Muscle of back (tissue), 11 donors: ENCODE data around the gene CEP112. TPM values are rescaled to one million over a fixed set of nuclear protein-coding genes. Genes with fewer than 3 reads are reported as not detected.
A peak's percentile ranks its signal among the peaks of the same experiment; 100 is the strongest.

Experiments used
- DNase-seq, 3 donors: peaks; one replicate each; pipeline versions ENCODE4 v3.0.0 to v3.0.0-alpha.2; 2013
- polyA plus RNA-seq, 10 donors: library from polyadenylated mRNA; unstranded; fragments of 120-200 nt; gene quantifications; one replicate each; pipeline ENCODE4 v1.2.1, GENCODE V29; 2013; ENCODE audit not compliant: insufficient read length in 10 of 10

CEP112 gene
- polyA plus RNA-seq, 10 donors, result 14.3 to 21.3 (median 17.8) TPM

DNA sequence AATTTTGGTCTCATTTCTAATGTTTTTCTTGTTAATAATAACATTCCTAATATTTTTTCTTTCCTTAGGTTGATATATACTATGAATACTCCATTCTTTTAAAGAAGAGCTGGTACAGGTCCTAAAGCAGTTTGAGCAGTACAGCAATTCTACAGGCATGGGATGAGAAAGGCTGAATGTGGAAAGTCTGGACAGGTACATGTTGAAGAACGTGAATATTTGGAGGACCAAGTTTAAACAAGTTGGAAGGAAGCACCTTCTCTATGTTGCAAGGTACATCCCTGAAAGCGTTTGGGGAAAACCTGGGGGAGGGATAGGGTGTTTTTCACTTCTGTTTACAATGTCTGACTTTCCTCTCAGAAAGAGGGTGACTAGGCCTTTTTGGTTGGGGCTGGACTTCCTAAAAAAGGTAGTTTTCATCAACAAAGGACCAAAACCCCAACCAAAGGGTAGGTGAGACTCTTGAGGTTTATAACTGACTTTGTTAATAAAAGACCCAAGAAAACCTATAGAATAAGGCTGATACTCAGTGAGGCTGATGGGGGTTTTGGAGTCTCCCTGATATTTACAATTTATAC lies 534.6 kb downstream of the CEP112 start:
- DNase-seq, result no peak

DNA sequence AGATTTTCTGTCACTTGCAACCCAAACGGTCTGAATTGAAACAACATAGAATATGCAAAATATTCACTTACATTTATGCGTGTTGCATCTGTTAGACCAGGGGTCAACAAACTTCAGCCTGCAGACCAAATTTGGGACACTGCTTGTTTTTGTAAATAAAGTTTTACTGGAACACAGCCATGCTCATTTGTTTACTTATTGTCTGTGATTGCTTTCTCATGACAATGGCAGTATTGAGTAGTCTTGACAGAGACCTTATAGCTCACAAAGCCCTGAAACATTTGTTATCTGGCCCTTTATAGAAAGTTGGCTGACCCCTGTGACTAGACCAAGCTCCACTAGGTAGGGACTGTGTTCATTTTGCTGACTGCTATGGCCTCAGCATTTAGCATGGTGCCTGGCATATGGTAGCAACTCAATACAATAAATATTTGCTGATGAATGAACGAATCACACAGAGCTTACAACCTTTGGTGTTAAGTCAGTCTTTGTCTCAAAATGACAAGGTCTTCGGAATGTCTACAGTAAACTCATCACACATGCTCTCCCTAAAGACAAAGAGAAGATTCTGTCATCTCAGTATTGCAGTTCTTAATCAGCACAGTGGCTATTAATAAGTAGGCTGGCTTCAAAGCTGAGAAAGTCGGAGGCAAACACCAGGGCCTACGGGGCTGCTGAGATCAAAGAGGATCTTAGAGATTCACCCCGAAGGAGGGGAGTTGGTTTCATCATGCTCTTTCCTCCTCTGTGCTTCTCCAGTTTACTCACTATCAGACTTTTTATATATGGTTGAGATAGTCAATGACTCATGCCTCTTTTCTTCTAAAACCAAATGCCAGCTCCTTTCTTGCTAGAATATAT lies 535.3 kb downstream of the CEP112 start:
- DNase-seq, result no peak

- no peak for DNase-seq
These were observed 536.2 kb downstream of the CEP112 start for GRCh38 chr17:65655706-65656105.

DNA sequence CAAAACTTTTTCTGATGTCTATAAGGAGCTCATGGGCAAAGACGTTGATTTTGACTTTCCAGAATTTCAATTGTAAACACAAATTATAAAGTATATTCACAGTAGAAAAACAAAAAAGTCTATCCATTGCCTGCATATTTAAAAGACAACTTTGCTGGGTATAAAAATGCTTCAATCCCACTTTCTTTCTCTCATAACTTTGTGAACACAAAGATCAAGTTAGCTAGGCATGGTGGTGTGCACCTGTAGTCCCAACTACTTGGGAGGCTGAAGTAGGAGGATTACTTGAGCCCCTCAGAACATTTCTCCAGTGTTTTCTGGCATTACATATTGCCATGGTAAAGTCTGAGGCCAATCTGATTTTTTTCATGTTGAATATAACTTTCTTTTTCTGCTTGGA lies 547.4 kb downstream of the CEP112 start:
- no peak for DNase-seq

GRCh38 chr17:65638221-65638975 lies 553.5 kb downstream of the CEP112 start:
- DNase-seq, result peak; percentile 33 to 71 (median 38)

GRCh38 chr17:65637786-65638185 lies 554.1 kb downstream of the CEP112 start:
- DNase-seq, result peak; percentile 13 to 60 (median 34)

- DNase-seq, result no peak
These were observed 557.4 kb downstream of the CEP112 start for GRCh38 chr17:65634533-65634932.

DNA sequence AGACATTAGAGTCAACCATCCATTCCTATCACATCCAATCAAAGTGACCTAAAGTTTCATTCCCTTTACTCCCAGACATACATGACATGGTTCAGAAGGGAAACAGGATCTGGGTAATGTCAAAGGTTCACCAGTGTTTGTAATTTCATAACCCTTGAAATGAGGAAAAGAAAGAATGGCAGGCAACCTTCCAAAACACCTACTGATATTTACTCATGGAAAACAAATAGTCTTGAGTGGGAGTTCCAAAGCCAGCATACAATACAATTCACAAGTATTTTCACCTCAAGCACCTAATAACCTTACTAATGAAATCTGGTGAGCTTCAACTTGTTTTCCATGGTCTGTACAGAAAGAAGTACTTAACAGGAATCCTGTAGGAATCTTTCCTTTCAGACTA lies 557.9 kb downstream of the CEP112 start:
- no peak for DNase-seq

GRCh38 chr17:65633146-65633881 lies 558.6 kb downstream of the CEP112 start:
- DNase-seq, result no peak

DNA sequence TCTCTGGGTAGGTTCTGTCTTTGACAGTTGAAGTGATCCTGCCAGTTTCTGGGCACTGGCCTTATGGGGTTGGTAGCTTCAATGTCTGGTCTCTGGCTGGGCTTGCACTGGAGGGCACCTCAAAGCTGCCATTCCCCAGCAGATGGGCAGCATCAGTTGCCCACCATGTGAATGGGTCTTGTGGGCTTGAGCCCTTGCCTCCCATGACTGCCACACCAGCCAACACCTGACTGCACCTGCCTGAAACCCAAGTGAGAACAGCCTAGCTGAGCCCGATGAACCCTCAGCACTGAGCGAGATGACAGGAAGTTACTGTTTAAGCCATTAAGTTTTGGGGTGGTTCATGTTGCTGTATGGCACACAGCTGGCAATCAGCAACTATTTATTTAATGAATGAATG lies 561.4 kb downstream of the CEP112 start:
- no peak for DNase-seq

DNA sequence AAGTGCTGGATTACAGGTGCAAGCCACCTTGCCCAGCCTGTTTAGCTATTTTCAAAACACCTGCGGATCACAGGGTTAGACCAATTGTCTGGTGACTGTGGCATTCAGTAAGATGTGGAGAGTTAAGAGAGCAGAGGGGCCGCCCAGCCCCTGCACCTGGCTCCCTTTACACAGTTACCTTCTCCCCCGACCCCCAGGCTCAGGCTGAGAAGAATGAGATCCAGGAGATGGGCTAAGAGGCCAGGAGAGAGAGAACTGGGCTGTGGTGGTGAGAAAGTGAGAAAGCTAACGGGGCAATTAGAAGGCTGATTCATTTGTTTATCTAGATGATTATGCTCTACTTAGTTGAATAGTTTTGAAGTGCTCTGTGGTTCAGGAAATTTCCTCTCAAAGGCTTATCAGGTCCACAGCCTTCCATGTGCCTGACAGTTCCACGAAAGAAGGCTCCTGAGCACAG lies 562.7 kb downstream of the CEP112 start:
- no peak for DNase-seq

DNA sequence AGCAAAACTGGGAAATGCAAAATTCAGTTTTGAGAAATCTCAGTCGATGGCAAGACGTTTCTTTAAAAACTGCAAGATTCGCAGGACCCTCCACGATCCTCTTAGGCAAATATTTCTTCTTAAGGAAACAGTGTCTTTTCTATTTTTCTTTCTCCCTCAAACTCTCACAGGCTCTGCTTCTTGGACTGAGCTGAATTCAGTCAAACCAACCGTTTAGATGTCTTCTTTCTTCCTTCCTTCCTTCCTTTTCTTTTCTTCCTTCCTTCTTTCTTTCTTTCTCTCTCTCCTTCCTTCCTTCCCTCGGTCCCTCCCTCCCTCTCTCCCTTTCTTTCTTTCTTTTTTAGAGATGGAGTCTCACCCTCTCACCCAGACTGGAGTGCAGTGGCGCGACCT lies 563.3 kb downstream of the CEP112 start:
- no peak for DNase-seq

DNA sequence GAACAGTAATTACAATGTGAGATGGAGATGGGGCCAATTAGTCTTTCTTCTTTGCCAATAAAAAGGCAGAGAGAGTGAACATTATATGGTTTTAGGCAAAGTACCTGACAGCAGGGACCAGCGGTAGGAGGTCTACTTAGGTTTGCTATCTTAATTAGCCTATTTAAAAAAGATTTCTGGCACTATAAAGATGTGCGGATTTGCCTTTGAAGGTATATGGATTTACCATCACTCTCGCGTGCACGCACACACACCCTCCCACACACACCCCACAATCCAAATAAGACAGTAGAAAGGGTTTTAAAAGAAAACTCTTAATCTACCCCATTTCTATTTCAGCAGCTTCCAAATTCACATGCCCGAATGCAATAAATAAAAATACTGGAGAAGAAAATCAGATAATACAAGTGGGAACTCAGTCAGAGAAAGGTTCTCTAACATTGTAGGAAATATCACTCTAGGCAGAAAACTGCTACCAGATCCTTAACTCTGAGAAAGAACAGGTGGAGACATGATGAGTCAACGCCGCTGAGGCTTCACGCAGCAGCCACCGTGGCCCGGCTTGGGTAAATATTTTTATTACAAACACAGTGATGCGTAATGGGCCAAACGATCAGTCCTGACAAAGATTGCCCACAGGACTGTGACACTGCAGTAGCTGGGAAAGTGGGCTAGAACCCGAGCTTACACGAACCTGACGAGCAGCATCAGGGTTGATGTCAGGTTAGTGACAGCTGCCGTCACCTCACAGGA lies 563.9 kb downstream of the CEP112 start:
- peak; percentile 11 to 51 (median 11) for DNase-seq

DNA sequence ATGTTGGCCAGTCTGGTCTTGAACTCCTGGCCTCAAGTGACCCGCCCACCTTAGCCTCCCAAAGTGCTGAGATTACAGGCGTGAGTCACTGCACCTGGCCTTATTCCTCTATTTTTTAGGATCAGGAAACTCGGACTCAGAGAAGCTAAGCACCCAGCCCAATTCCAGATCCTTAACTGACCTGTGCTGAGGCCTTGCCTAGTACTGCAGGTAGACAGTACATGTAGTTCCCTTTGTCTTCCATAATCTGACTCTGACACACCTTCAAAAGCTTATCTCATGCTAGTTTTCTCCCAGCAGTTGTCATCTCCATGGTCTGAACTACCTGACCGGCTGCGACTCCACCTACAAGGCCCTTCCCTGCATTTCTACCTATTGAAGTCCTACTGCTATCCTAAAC lies 564.8 kb downstream of the CEP112 start:
- DNase-seq, result no peak

DNA sequence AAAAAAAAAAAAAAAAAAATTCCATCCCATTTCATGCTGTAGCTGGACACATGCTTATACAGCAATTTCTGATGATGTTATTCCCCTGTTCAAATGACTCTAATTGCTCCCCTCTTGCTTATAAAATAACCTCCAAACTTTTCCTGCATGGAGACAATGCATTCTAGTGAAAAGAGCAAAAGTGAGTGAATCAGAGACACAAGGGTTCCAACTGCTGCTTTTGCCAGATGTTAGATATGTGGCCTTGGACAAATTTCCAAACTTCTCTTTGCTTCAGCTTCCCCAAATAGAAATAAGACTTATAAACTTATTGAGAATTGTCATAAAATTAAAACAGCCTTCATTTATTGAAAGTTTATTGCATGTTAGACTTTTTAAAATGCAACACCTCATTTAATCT lies 565.5 kb downstream of the CEP112 start:
- peak; percentile 47 to 66 (median 49) for DNase-seq

DNA sequence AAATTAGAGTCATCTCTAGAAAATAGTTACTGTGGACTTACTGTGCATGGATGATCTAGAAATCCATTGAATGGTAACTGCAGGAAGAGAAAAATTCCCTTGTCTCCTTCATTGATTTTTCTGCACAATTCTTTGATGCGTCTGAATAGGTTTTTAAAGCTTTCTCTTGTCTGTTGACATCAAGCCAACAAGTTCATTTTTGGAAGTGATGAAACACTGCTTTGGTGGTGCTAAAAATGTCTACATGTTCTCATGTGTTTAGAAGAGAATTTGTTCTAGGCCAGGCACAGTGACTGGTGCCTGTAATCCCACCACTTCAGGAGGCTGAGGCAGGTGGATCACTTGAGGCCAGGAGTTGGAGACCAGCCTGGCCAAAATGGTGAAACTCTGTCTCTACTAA lies 573.4 kb downstream of the CEP112 start:
- DNase-seq, result no peak

DNA sequence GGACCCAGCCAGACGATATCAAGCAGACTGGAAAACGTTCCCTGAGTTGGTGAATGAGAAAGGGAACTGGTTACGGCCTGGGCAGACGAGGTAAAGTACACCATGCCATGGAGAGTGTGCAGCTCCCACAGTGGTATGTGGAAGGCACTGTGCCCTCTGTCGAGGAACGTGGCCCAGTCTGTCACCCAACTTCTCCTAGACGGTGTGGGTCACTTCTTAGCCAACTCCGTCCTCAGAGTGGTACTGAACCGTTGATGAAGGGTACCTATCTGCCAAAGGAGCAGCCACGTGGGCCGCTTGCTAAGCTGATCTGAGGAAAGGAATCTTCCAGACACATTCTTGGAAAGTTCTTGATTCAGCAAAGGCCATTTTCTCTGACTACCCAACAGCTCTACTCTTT lies 574.4 kb downstream of the CEP112 start:
- DNase-seq, result no peak

- DNase-seq, result no peak
These were observed 582.2 kb downstream of the CEP112 start for GRCh38 chr17:65609749-65610148.

DNA sequence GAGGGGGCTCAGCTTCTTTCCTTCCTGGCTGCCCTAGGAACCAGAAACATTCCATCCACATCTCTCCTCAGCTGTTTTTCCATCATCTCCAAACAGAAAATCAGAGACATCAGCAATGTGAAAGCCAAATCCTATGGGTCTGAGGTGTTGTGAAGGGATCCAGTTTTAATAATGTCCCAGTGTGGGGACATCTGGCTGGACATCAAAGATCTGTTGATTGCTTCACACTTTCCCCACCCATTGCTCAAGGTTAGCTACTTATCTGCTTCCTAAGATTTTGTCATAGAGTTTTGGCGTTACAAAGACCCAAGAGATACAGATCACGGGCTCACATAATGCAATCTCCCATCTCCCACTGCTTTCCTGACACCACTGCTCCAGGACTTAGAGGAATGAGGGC lies 582.6 kb downstream of the CEP112 start:
- no peak for DNase-seq

DNA sequence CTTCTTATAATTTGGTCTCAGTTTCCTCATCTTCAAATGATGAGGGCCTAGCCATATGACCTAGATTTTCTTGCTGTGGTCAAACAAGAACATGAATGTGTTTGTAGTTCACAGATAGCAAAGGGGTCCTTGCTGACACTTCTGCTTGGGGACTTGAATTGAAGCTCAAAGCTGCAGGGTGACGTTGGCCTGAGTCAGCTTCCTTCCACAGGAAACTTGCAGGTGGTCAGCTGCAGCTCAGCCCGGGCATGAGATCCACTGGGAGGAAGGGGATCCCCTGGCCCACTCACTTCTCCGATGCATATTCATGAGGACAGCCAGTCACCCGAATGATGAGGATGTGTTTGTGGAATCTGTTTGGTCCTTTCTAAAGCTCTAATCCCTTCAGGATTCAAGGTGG lies 587.9 kb downstream of the CEP112 start:
- DNase-seq, result no peak

- no peak for DNase-seq
These were observed 590.1 kb downstream of the CEP112 start for GRCh38 chr17:65601881-65602280.
